HUES48 (cell line): Measurements from ENCODE around the gene MORN5.

ENCODE experiments used
- H3K27ac ChIP-seq: one replicate; pipeline ENCODE4 v1.7.0; 2013; ENCODE audit warnings: low read depth, low read length, inconsistent platforms
- H3K27me3 ChIP-seq: 2 replicates; pipeline ENCODE4 v1.6.1; 2013; ENCODE audit warnings: mild to moderate bottlenecking, low read length; ENCODE audit not compliant: control insufficient read depth, insufficient read depth
- H3K36me3 ChIP-seq: 2 replicates; pipeline ENCODE4 v1.6.1; 2013; ENCODE audit warnings: low read length; ENCODE audit not compliant: control insufficient read depth, insufficient read depth
- H3K4me1 ChIP-seq: 2 replicates; pipeline ENCODE4 v1.6.1; 2013; ENCODE audit warnings: mild to moderate bottlenecking, low read length; ENCODE audit not compliant: control insufficient read depth, insufficient read depth
- H3K4me3 ChIP-seq: 2 replicates; pipeline ENCODE4 v1.5.1; 2013; ENCODE audit warnings: mild to moderate bottlenecking, low read depth, low read length
- H3K9ac ChIP-seq: 2 replicates; pipeline ENCODE4 v1.6.1; 2013; ENCODE audit warnings: mild to moderate bottlenecking, low read depth, low read length, moderate library complexity
- H3K9me3 ChIP-seq: 2 replicates; pipeline ENCODE4 v1.6.1; 2013; ENCODE audit warnings: low read length; ENCODE audit not compliant: control insufficient read depth, insufficient read depth

The MORN5 gene

DNA sequence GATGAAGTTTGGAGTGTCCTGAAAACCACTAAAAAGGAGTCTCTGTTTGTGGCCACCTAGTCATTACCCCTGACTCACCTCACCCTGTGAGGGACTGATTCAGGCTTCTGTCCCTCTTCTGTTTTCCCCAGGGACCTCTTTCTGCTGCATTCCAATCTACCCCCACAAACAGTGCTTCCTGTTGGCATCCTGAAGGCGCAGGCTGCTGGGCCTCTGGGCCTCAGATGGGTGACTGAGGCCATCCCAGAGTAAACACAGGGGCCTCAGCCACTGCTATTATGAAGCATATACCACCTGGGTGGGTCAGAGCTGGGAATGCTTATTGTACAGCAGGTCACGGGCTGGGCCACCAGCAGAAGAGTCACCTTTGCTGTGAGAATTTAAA, 20.0 kb downstream of the MORN5 start:
- Histone ChIP-seq H3K9ac (no peak overlapping the region), H3K27ac (no peak overlapping the region), H3K4me3 (no peak overlapping the region), H3K9me3 (no peaks in the 10 kb centered on the region), H3K4me1 (no peaks in the 10 kb centered on the region), H3K36me3 (no peaks in the 10 kb centered on the region), H3K27me3 (no peaks in the 10 kb centered on the region)

- Histone ChIP-seq H3K27me3 (no peaks in the 10 kb centered on the region), H3K27ac (no peak overlapping the region), H3K9ac (no peak overlapping the region), H3K36me3 (no peaks in the 10 kb centered on the region), H3K4me3 (no peak overlapping the region), H3K9me3 (no peaks in the 10 kb centered on the region), H3K4me1 (no peaks in the 10 kb centered on the region)
Observed at GRCh38 chr9:122180633-122181032, 20.9 kb downstream of the MORN5 start.

DNA sequence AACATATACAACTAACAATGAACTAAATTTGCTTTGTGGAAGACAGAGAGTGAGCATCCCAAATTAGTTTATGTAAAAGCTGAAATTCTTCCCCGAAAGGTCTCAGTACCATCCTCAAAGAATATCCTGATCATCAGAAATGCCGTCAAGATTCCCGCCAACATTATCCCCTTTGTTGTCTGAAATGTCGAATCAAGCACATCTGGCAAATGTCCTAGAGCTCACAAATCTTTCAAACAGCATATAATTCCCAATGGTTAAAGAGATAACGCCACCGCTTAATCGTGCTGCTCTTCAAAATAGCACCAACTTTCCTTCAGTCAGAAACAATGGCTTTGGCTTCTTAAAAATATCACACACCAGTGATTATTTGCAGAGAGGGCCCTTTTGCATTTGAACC, 23.8 kb downstream of the MORN5 start:
- Histone ChIP-seq H3K4me1 (no peaks in the 10 kb centered on the region), H3K4me3 (no peak overlapping the region), H3K9me3 (no peaks in the 10 kb centered on the region), H3K9ac (no peak overlapping the region), H3K36me3 (no peaks in the 10 kb centered on the region), H3K27me3 (no peaks in the 10 kb centered on the region), H3K27ac (no peak overlapping the region)

- no peaks in the 10 kb centered on the region for H3K27me3 ChIP-seq
- no peak overlapping the region for H3K9ac ChIP-seq
- no peak overlapping the region for H3K27ac ChIP-seq
- no peaks in the 10 kb centered on the region for H3K9me3 ChIP-seq
- H3K4me3 ChIP-seq: no peak overlapping the region
- no peaks in the 10 kb centered on the region for H3K4me1 ChIP-seq
- H3K36me3 ChIP-seq: no peaks in the 10 kb centered on the region
Observed at GRCh38 chr9:122184551-122184950, 24.8 kb downstream of the MORN5 start.

DNA sequence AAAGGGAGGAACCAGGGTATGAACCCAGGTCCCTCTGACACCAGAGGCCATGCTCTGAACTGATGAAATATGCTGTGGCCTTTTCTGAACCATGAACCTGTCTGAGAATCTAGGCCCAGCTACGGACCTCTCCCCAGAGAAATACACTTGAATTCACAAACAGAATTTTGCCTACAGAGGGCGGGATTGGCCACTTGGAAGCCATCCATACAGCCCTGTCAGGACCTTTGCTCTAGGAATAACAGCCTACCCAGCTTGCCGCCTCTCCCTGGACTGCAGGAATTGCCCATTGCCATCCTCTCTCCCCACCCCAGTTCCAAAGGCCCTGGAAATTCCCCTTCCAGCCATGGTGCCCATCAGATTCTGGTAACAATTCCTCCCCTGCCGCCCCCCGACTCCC, 26.6 kb downstream of the MORN5 start:
- H3K27me3 ChIP-seq: no peaks in the 10 kb centered on the region
- H3K4me1 ChIP-seq: no peaks in the 10 kb centered on the region
- H3K36me3 ChIP-seq: no peaks in the 10 kb centered on the region
- H3K9me3 ChIP-seq: no peaks in the 10 kb centered on the region
- H3K4me3 ChIP-seq: no peak overlapping the region
- no peak overlapping the region for H3K9ac ChIP-seq
- no peak overlapping the region for H3K27ac ChIP-seq

DNA sequence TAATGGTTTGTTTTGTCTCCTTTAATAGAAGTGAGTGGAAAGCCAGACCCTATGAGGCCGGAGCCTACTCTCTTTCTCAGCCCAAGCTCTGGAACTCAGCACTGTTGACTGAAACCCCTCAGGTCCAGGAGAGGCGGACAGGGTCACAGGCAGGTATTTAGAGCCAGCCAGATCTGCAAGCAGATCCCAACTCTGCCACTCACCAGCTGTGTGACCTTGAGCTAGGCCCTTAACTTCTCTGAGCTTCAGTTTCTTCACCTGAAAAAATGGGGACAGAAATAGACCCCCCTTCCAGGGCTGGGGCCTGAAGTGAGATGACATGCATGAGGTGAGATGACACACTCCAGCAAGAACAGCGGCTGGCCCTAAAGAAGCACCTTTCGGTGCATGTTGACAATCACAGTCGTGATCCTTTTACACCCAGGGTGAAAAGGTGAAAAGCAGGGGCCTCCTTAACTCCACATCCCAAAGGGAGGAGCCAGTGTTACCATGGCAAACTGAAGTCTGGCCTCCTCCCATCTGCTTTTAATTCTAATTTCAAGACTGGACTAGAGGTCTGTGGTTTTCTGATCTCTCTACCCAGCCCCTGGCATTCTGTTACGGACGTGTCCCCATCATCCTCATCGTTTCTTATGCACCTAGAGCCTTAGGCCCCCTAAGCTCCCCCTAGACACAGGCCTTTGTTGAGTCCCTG, 27.2 kb downstream of the MORN5 start:
- Histone ChIP-seq H3K27ac (no peak overlapping the region), H3K36me3 (no peaks in the 10 kb centered on the region), H3K27me3 (no peaks in the 10 kb centered on the region), H3K4me3 (no peak overlapping the region), H3K4me1 (peaks cover 6% of the 10 kb centered on the region; the same call in 1 of the 2 replicates), H3K9me3 (no peaks in the 10 kb centered on the region), H3K9ac (no peak overlapping the region)

GRCh38 chr9:122188369-122188768, 28.7 kb downstream of the MORN5 start:
- H3K27ac ChIP-seq: no peak overlapping the region
- no peak overlapping the region for H3K4me3 ChIP-seq
- H3K27me3 ChIP-seq: no peaks in the 10 kb centered on the region
- H3K36me3 ChIP-seq: no peaks in the 10 kb centered on the region
- H3K4me1 ChIP-seq: peaks cover 13% of the 10 kb centered on the region
- H3K9me3 ChIP-seq: no peaks in the 10 kb centered on the region
- H3K9ac ChIP-seq: no peak overlapping the region

DNA sequence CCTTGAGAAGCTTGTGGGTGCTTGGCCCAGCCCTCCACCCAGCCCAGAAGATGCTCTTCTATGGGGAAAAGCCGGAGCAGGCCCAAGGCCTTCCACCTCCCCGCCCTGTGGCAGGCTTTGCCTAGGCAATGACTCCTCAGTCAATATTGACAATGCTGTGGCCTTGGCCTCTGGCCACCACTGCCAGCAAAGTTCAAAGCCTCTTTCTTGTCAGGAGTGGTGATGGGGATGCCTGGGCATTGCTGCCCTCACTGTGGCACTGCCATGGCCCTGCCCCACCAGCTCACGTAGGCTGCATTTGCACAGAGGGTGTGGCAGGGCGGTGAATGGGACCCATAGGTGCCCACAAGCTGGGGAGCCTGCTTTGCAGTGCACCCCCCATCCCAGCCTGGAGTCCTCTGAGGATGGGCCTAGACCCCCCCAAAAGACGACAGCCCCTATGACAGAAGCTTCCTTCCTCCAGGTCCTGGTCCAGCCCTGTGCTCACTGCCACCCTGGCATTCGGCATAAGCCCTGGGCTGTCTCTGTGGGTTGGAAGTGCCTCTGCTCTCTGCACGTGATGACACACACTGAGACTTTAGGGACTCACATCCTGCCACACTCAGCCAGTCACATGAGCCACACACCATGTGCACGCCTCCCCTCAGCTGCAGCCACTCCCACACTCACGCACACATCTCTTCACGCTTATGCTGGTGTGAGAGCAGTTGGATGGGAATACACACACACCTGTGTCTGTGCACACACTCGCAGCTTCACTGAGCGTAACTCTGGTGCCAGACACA, 31.1 kb downstream of the MORN5 start:
- Histone ChIP-seq H3K4me3 (no peak overlapping the region), H3K4me1 (peaks cover 13% of the 10 kb centered on the region), H3K9me3 (no peaks in the 10 kb centered on the region), H3K27ac (no peak overlapping the region), H3K36me3 (no peaks in the 10 kb centered on the region), H3K27me3 (no peaks in the 10 kb centered on the region), H3K9ac (no peak overlapping the region)

GRCh38 chr9:122191584-122191983, 31.9 kb downstream of the MORN5 start:
- Histone ChIP-seq H3K9ac (no peak overlapping the region), H3K27ac (no peak overlapping the region), H3K4me1 (peaks cover 13% of the 10 kb centered on the region), H3K27me3 (no peaks in the 10 kb centered on the region), H3K9me3 (no peaks in the 10 kb centered on the region), H3K4me3 (no peak overlapping the region), H3K36me3 (no peaks in the 10 kb centered on the region)

DNA sequence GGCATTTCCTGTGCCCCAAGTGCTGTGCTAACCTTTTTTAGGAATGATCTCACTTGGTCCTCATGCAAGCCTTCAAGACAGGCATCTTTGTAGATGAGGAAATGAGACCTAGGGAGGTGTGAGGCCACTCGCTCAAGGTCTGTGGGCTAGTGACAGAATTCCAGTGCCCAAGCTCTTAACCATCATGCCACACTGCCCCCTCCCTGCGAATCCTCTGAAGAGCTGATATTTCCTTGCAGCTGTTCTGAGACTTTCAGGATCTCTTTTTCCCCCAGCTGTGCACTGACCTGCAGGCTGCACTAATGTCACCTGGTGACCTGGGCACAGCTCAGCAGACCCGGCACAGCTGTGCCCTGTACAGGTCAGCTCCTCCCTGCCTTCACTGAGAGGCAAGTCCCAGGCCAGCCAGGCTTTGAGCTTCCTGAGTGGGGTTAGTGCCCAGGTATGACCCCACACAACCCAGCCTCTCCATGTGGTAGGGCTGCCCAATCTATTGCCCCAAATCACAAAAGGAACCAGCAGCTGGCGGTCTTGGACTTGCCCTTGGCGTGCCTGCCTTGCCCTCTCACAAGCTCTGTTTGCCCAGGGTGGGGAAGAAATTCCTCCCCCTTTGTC, 32.7 kb downstream of the MORN5 start:
- H3K9me3 ChIP-seq: no peaks in the 10 kb centered on the region
- H3K9ac ChIP-seq: no peak overlapping the region
- peaks cover 13% of the 10 kb centered on the region for H3K4me1 ChIP-seq
- H3K4me3 ChIP-seq: no peak overlapping the region
- no peaks in the 10 kb centered on the region for H3K36me3 ChIP-seq
- H3K27me3 ChIP-seq: no peaks in the 10 kb centered on the region
- no peak overlapping the region for H3K27ac ChIP-seq

- peaks cover 13% of the 10 kb centered on the region for H3K4me1 ChIP-seq
- no peaks in the 10 kb centered on the region for H3K9me3 ChIP-seq
- no peak overlapping the region for H3K27ac ChIP-seq
- H3K36me3 ChIP-seq: no peaks in the 10 kb centered on the region
- no peak overlapping the region for H3K9ac ChIP-seq
- no peak overlapping the region for H3K4me3 ChIP-seq
- no peaks in the 10 kb centered on the region for H3K27me3 ChIP-seq
Observed at GRCh38 chr9:122192914-122193525, 33.3 kb downstream of the MORN5 start.
